NB4 (cell line): Measurements from ENCODE around the gene CPS1.

Experiments used
- CTCF ChIP-seq: IDR thresholded peaks from one replicate; pipeline ENCODE4 v1.5.1; 2012; ENCODE audit warnings: low read depth, low read length
- MYC ChIP-seq: IDR thresholded peaks from 2 replicates; pipeline ENCODE4 v1.6.1; 2011; ENCODE audit warnings: low read depth, low read length

- TF ChIP-seq CTCF (no peak), MYC (no peak)
These were observed 151.5 kb downstream of the CPS1 start for GRCh38 chr2:210707900-210708299.
